Peyer's patch (tissue), 4 donors: ENCODE results near the gene MARF1.

ENCODE experiments used
- POLR2A ChIP-seq, 2 donors: fragments of 450-650 bp; IDR thresholded peaks; one replicate each; pipeline ENCODE4 v1.5.1; 2017; ENCODE audit warnings: antibody characterized with exemption in 2 of 2, mild to moderate bottlenecking in 2 of 2, moderate library complexity in 2 of 2
- TF ChIP-seq, protein P1 (sequence below), 6 experiments: fragments of 450-650 bp in 4 of 6; fragments of 200-600 bp in 2 of 6; sonication (generic) in 1 of 6; IDR thresholded peaks; one replicate each; pipeline ENCODE4 v1.5.1; 2017 to 2019; ENCODE audit warnings: antibody characterized with exemption in 6 of 6, mild to moderate bottlenecking in 3 of 6, moderate library complexity in 1 of 6

DNA sequence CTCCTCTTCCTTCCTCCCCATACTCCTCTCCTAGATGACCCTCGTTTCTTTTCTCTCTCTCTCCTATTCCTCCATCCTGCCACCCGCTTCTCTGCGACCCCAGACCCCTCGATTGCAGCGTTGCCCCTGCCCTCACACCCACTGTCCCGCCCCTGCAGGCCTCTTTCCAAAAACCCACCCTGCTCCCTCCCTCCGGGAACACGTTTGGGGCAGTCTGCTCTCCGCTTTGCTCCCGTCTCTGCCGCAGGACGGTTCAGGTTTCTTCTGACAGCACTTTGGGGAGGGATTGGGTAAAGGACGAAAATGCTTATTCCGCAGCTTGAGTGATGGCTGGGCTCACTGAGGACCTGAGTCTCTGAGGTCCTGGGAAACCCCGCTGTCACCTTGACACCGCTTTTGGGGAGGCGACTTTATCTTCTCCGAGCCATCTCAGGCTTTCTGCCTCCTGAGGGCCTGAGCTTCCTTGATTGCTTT lies 7.8 kb upstream of the MARF1 start:
- TF ChIP-seq, protein P1, sequence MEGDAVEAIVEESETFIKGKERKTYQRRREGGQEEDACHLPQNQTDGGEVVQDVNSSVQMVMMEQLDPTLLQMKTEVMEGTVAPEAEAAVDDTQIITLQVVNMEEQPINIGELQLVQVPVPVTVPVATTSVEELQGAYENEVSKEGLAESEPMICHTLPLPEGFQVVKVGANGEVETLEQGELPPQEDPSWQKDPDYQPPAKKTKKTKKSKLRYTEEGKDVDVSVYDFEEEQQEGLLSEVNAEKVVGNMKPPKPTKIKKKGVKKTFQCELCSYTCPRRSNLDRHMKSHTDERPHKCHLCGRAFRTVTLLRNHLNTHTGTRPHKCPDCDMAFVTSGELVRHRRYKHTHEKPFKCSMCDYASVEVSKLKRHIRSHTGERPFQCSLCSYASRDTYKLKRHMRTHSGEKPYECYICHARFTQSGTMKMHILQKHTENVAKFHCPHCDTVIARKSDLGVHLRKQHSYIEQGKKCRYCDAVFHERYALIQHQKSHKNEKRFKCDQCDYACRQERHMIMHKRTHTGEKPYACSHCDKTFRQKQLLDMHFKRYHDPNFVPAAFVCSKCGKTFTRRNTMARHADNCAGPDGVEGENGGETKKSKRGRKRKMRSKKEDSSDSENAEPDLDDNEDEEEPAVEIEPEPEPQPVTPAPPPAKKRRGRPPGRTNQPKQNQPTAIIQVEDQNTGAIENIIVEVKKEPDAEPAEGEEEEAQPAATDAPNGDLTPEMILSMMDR (IDR thresholded peaks at IDR 0.05) = no peak
- no peak for TF ChIP-seq POLR2A (IDR thresholded peaks at IDR 0.05)
